ENCODE measurements around the gene IL22RA2. TPM values are rescaled to one million over a fixed set of nuclear protein-coding genes. Genes with fewer than 3 reads are reported as not detected.

Gene IL22RA2
- total RNA-seq, 1 donor from 2014 or later, result not detected

- no peak overlapping the region for H3K27ac Mint-ChIP-seq (ENCODE audit: unreplicated experiment)
- H3K4me1 Mint-ChIP-seq (ENCODE audit: unreplicated experiment), result peaks cover under 1% of the 10 kb centered on the region
- TF ChIP-seq CTCF (IDR thresholded peaks at IDR 0.05; ENCODE audit: unreplicated experiment), result no peak
- peaks cover 16% of the 10 kb centered on the region for H3K9me3 Mint-ChIP-seq (ENCODE audit: unreplicated experiment)
- H3K4me3 Mint-ChIP-seq (ENCODE audit: unreplicated experiment), result no peak overlapping the region
- H3K36me3 Mint-ChIP-seq (ENCODE audit: low read depth, unreplicated experiment), result peaks cover 68% of the 10 kb centered on the region
- peaks cover 4% of the 10 kb centered on the region for H3K27me3 Mint-ChIP-seq (ENCODE audit: unreplicated experiment)
- no peak for DNase-seq (ENCODE audit: low spot score)
Observed at GRCh38 chr6:137206577-137206976, 33.1 kb upstream of the IL22RA2 start.

- no peak for DNase-seq (ENCODE audit: low spot score)
- no peak overlapping the region for H3K4me3 Mint-ChIP-seq (ENCODE audit: unreplicated experiment)
- H3K27ac Mint-ChIP-seq (ENCODE audit: unreplicated experiment), result no peak overlapping the region
- TF ChIP-seq CTCF (IDR thresholded peaks at IDR 0.05; ENCODE audit: unreplicated experiment), result no peak
- H3K9me3 Mint-ChIP-seq (ENCODE audit: unreplicated experiment), result peaks cover 7% of the 10 kb centered on the region
- no peaks in the 10 kb centered on the region for H3K4me1 Mint-ChIP-seq (ENCODE audit: unreplicated experiment)
- H3K27me3 Mint-ChIP-seq (ENCODE audit: unreplicated experiment), result peaks cover 4% of the 10 kb centered on the region
- H3K36me3 Mint-ChIP-seq (ENCODE audit: low read depth, unreplicated experiment), result peaks cover 57% of the 10 kb centered on the region
Observed at GRCh38 chr6:137203256-137203655, 29.8 kb upstream of the IL22RA2 start.

GRCh38 chr6:137202078-137202477 lies 28.6 kb upstream of the IL22RA2 start:
- Mint-ChIP-seq H3K36me3 (ENCODE audit: low read depth, unreplicated experiment) (peaks cover 61% of the 10 kb centered on the region), H3K4me3 (ENCODE audit: unreplicated experiment) (no peak overlapping the region), H3K27ac (ENCODE audit: unreplicated experiment) (no peak overlapping the region), H3K9me3 (ENCODE audit: unreplicated experiment) (no peaks in the 10 kb centered on the region), H3K4me1 (ENCODE audit: unreplicated experiment) (no peaks in the 10 kb centered on the region), H3K27me3 (ENCODE audit: unreplicated experiment) (peaks cover 4% of the 10 kb centered on the region)
- no peak for DNase-seq (ENCODE audit: low spot score)
- no peak for TF ChIP-seq CTCF (IDR thresholded peaks at IDR 0.05; ENCODE audit: unreplicated experiment)

- H3K4me3 Mint-ChIP-seq (ENCODE audit: unreplicated experiment), result no peak overlapping the region
- H3K27ac Mint-ChIP-seq (ENCODE audit: unreplicated experiment), result no peak overlapping the region
- H3K36me3 Mint-ChIP-seq (ENCODE audit: low read depth, unreplicated experiment), result peaks cover 56% of the 10 kb centered on the region
- no peak for DNase-seq (ENCODE audit: low spot score)
- no peaks in the 10 kb centered on the region for H3K4me1 Mint-ChIP-seq (ENCODE audit: unreplicated experiment)
- no peaks in the 10 kb centered on the region for H3K9me3 Mint-ChIP-seq (ENCODE audit: unreplicated experiment)
- peaks cover 4% of the 10 kb centered on the region for H3K27me3 Mint-ChIP-seq (ENCODE audit: unreplicated experiment)
- TF ChIP-seq CTCF (IDR thresholded peaks at IDR 0.05; ENCODE audit: unreplicated experiment), result no peak
Observed at GRCh38 chr6:137201006-137201405, 27.6 kb upstream of the IL22RA2 start.

- Mint-ChIP-seq H3K27me3 (ENCODE audit: unreplicated experiment) (peaks cover under 1% of the 10 kb centered on the region), H3K9me3 (ENCODE audit: unreplicated experiment) (no peaks in the 10 kb centered on the region), H3K4me3 (ENCODE audit: unreplicated experiment) (peak overlapping the region; percentile 77), H3K36me3 (ENCODE audit: low read depth, unreplicated experiment) (peaks cover 50% of the 10 kb centered on the region), H3K27ac (ENCODE audit: unreplicated experiment) (no peak overlapping the region), H3K4me1 (ENCODE audit: unreplicated experiment) (no peaks in the 10 kb centered on the region)
- DNase-seq (ENCODE audit: low spot score), result no peak
- TF ChIP-seq CTCF (IDR thresholded peaks at IDR 0.05; ENCODE audit: unreplicated experiment), result no peak
Observed at GRCh38 chr6:137200288-137200687, 26.8 kb upstream of the IL22RA2 start.

Measured in endothelial cell (in vitro differentiated cells).